ENCODE measurements around the gene TNK1. TPM values are rescaled to one million over a fixed set of nuclear protein-coding genes. Genes with fewer than 3 reads are reported as not detected.

TNK1 gene
- total RNA-seq, 4 donors from 2014 or later = 38.9 to 110 (median 53.2) TPM

- no peaks in the 10 kb centered on the region for H3K9me3 ChIP-seq
- peaks cover 6 to 22% (median 22%) of the 10 kb centered on the region in 4 donors for H3K4me1 ChIP-seq
- WGBS, 2 donors (ENCODE audit: low coverage in 1 of 2) = 43% methylated on average over 7 of the region's 7 CpGs; no CpG with 5 or more reads in 1 of the 2 donors
- in situ Hi-C loops (cut with MboI; ENCODE audit: low pct_ligation_motif_present in 1 of 4, low pct_unique_long_range_greater_than_20kb in 1 of 4, low sequenced_read_pairs in 3 of 4) (no loop called here), intact Hi-C loops (cut with DNase I; ENCODE audit: low total_unique reads) (no loop called here)
- peak overlapping the region; percentile 74 to 85 (median 81) for H3K27ac ChIP-seq
- no peaks in the 10 kb centered on the region for H3K36me3 ChIP-seq
- TF ChIP-seq POLR2AphosphoS5 (IDR thresholded peaks at IDR 0.05) (no peak), POLR2A (IDR thresholded peaks at IDR 0.05) (no peak), EP300 (IDR thresholded peaks at IDR 0.05; ENCODE audit: low read depth) (no peak), CTCF (IDR thresholded peaks at IDR 0.05) (no peak)
- no peaks in the 10 kb centered on the region for H3K27me3 ChIP-seq
- H3K4me3 ChIP-seq = peak overlapping the region in 3 of 4 donors; percentile 53 to 66 (median 53)
- DNase-seq = peak; percentile 68
Observed at GRCh38 chr17:7380321-7380720, 568 bp upstream of the TNK1 start.

- DNase-seq = no peak
- intact Hi-C loops (cut with DNase I; ENCODE audit: low total_unique reads) = no loop called here
- H3K36me3 ChIP-seq = no peaks in the 10 kb centered on the region
- no peak for TF ChIP-seq CTCF (IDR thresholded peaks at IDR 0.05)
- no peak for TF ChIP-seq POLR2AphosphoS5 (IDR thresholded peaks at IDR 0.05)
- TF ChIP-seq EP300 (IDR thresholded peaks at IDR 0.05; ENCODE audit: low read depth) = no peak
- no peak for TF ChIP-seq POLR2A (IDR thresholded peaks at IDR 0.05)
- 92 to 100% methylated on average over 1 to 10 of the region's 10 CpGs for WGBS, 2 donors (ENCODE audit: low coverage in 1 of 2)
- in situ Hi-C loops (cut with MboI; ENCODE audit: low pct_ligation_motif_present in 1 of 4, low pct_unique_long_range_greater_than_20kb in 1 of 4, low sequenced_read_pairs in 3 of 4) = no loop called here
- H3K4me3 ChIP-seq = no peak overlapping the region
- no peaks in the 10 kb centered on the region for H3K9me3 ChIP-seq
- peaks cover 6 to 22% (median 22%) of the 10 kb centered on the region in 4 donors for H3K4me1 ChIP-seq
- H3K27ac ChIP-seq = no peak overlapping the region
- H3K27me3 ChIP-seq = no peaks in the 10 kb centered on the region
Observed at GRCh38 chr17:7382901-7383300, 2.0 kb downstream of the TNK1 start.

- TF ChIP-seq EP300 (IDR thresholded peaks at IDR 0.05; ENCODE audit: low read depth) = no peak
- TF ChIP-seq POLR2AphosphoS5 (IDR thresholded peaks at IDR 0.05) = no peak
- TF ChIP-seq CTCF (IDR thresholded peaks at IDR 0.05) = no peak
- TF ChIP-seq POLR2A (IDR thresholded peaks at IDR 0.05) = no peak
- no peaks in the 10 kb centered on the region for H3K36me3 ChIP-seq
- WGBS, 2 donors (ENCODE audit: low coverage in 1 of 2) = 89% methylated on average over 11 of the region's 11 CpGs; no CpG with 5 or more reads in 1 of the 2 donors
- no peak for DNase-seq
- H3K4me3 ChIP-seq = peak overlapping the region in 2 of 4 donors; percentile 31 to 40
- intact Hi-C loops (cut with DNase I; ENCODE audit: low total_unique reads) (no loop called here), in situ Hi-C loops (cut with MboI; ENCODE audit: low pct_ligation_motif_present in 1 of 4, low pct_unique_long_range_greater_than_20kb in 1 of 4, low sequenced_read_pairs in 3 of 4) (no loop called here)
- no peaks in the 10 kb centered on the region for H3K27me3 ChIP-seq
- peaks cover 6 to 22% (median 22%) of the 10 kb centered on the region in 4 donors for H3K4me1 ChIP-seq
- no peaks in the 10 kb centered on the region for H3K9me3 ChIP-seq
- H3K27ac ChIP-seq = no peak overlapping the region
Observed at GRCh38 chr17:7383371-7383741, 2.5 kb downstream of the TNK1 start.

GRCh38 chr17:7383742-7384488 is 3.0 kb downstream of the TNK1 start:
- whole genome bisulfite sequencing, 2 donors (ENCODE audit: low coverage in 1 of 2) = 70% methylated on average over 55 of the region's 65 CpGs; no CpG with 5 or more reads in 1 of the 2 donors
- no peaks in the 10 kb centered on the region for H3K27me3 ChIP-seq
- intact Hi-C loops (cut with DNase I; ENCODE audit: low total_unique reads) (no loop called here), in situ Hi-C loops (cut with MboI; ENCODE audit: low pct_ligation_motif_present in 1 of 4, low pct_unique_long_range_greater_than_20kb in 1 of 4, low sequenced_read_pairs in 3 of 4) (no loop called here)
- H3K36me3 ChIP-seq = no peaks in the 10 kb centered on the region
- TF ChIP-seq POLR2AphosphoS5 (IDR thresholded peaks at IDR 0.05) (peak in 1 of 3 donors; percentile 7), CTCF (IDR thresholded peaks at IDR 0.05) (no peak)
- DNase-seq = peak; percentile 54
- peak overlapping the region; percentile 1 to 40 (median 26) for H3K4me3 ChIP-seq
- H3K9me3 ChIP-seq = no peaks in the 10 kb centered on the region
- peak overlapping the region; percentile 14 to 60 (median 40) for H3K27ac ChIP-seq
- peaks cover 6 to 22% (median 22%) of the 10 kb centered on the region in 4 donors for H3K4me1 ChIP-seq

Measured in transverse colon (tissue), 4 donors.